Measurements from ENCODE around the gene MRPL10.

- TF ChIP-seq CTCF (tag by site-specific recombination; IDR thresholded peaks at IDR 0.05) (no peak), ZNF423 (tag by site-specific recombination; IDR thresholded peaks at IDR 0.05) (no peak), ZBTB26 (tag by site-specific recombination; optimal IDR thresholded peaks at IDR 0.05) (no peak), ZBTB7A (tag by site-specific recombination; IDR thresholded peaks at IDR 0.05; ENCODE audit: low read depth) (no peak)
These were observed 19.0 kb downstream of the MRPL10 start for GRCh38 chr17:47812146-47812920.

Measured in HEK293 (cell line).